ENCODE results near the gene AKAP9.
"Not testable (repeated sequence)": the region's sequence is repeated elsewhere in the genome, so short reads cannot be mapped to it uniquely, and the experiment has no call there.

The AKAP9 gene

DNA sequence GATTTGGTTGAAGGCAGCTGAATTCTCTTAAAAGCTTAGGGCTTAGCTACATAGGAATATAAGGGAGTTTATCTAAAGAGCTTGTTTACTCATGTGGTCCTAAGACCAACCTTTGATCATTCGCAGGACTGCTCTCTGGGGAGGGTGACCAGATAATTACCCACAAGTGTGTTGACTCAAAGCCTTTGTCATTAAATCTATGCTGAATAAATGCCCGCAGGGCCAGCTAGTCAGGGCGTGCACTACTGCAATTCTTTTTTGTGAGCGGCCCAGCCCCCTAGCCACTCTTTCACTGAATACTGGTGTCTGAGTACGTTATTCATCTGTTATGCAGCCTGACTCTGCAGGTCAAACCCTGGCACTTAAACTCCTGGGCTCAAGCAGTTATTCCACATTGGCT is 69.6 kb downstream of the AKAP9 start:
- no peak for TF ChIP-seq CTCF (IDR thresholded peaks at IDR 0.05; ENCODE audit: borderline replicate concordance, insufficient read depth, low read depth, low read length)
- H3K4me3 ChIP-seq (ENCODE audit: low read depth, low read length), result no peak overlapping the region

GRCh38 chr7:92013611-92014010 is 72.9 kb downstream of the AKAP9 start:
- H3K4me3 ChIP-seq (ENCODE audit: low read depth, low read length), result no peak overlapping the region
- no peak for TF ChIP-seq CTCF (IDR thresholded peaks at IDR 0.05; ENCODE audit: borderline replicate concordance, insufficient read depth, low read depth, low read length)

DNA sequence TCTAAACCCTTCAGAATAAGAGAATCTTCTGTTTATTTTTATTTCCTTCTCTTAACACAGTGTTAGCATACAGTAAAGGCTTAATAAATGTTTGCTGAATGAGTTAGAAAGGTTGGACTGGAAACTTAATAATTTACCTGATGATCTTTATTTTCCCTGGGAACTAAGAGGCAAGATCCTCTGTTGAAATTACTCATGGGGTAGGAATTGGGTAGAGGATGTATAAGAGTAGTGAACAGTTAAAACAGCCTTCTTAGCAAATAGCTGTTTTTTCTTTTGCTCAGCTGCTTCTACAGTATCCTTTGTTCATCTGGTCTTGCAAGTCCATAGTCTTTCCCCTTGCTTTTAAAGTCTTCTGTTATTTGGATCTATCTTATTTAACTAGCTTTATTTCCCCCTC is 80.0 kb downstream of the AKAP9 start:
- TF ChIP-seq CTCF (IDR thresholded peaks at IDR 0.05; ENCODE audit: borderline replicate concordance, insufficient read depth, low read depth, low read length), result no peak
- H3K4me3 ChIP-seq (ENCODE audit: low read depth, low read length), result no peak overlapping the region

DNA sequence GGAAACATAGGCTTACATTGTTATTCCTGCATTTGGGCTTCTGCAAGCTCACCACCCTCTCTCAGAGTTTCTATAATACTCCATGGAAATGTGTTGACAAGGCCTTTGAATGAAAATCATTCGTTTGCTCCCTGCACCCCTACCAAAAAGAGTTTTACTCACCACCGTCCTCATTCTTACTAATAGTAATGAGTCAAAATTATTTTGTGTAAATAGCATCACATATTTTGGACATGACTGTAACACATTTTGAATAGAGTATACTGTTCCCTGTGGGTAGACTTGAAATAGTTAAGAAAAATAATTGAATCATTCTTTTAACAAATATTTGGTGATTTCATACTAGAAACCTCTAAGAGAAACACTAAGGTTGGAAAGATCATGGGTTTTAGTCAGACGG is 84.6 kb downstream of the AKAP9 start:
- no peak for TF ChIP-seq CTCF (IDR thresholded peaks at IDR 0.05; ENCODE audit: borderline replicate concordance, insufficient read depth, low read depth, low read length)
- no peak overlapping the region for H3K4me3 ChIP-seq (ENCODE audit: low read depth, low read length)

- H3K4me3 ChIP-seq (ENCODE audit: low read depth, low read length), result not testable (repeated sequence)
Observed at GRCh38 chr7:92026635-92027034, 86.0 kb downstream of the AKAP9 start.

- H3K4me3 ChIP-seq (ENCODE audit: low read depth, low read length), result not testable (repeated sequence)
Observed at GRCh38 chr7:92027128-92027527, 86.5 kb downstream of the AKAP9 start.

- TF ChIP-seq CTCF (IDR thresholded peaks at IDR 0.05; ENCODE audit: borderline replicate concordance, insufficient read depth, low read depth, low read length), result no peak
- no peak overlapping the region for H3K4me3 ChIP-seq (ENCODE audit: low read depth, low read length)
Observed at GRCh38 chr7:92028226-92028625, 87.6 kb downstream of the AKAP9 start.

DNA sequence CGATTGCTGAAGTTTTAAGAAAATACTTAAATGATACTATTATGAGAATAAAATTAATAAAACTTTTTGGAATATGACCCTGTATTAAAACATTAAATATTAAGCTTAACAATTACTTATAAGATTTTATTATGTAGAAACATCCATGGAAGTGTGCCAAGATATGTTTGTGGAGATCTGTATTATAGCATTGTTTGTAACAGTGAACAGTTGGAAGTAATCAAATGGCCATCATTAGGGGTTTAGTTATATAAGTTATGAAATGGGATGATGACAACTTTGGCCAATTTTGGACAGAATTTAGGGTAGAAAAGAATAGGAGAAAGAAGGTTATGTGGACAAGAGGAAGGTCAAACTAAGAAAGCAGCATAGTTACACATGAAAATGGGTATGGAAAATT is 88.0 kb downstream of the AKAP9 start:
- no peak overlapping the region for H3K4me3 ChIP-seq (ENCODE audit: low read depth, low read length)
- TF ChIP-seq CTCF (IDR thresholded peaks at IDR 0.05; ENCODE audit: borderline replicate concordance, insufficient read depth, low read depth, low read length), result no peak
